CD4-positive, alpha-beta T cell treated with Interleukin-21 for 1 hour (primary cell): Measurements from ENCODE around the gene ZDHHC11.
A peak's percentile ranks its signal among the peaks of the same experiment; 100 is the strongest.
"Not testable (repeated sequence)": the region's sequence is repeated elsewhere in the genome, so short reads cannot be mapped to it uniquely, and the experiment has no call there.

Source experiments
- DNase-seq: peaks from one replicate; pipeline ENCODE4 v3.0.0-alpha.2; 2020

The ZDHHC11 gene

GRCh38 chr5:842402-843221 is 8.2 kb downstream of the ZDHHC11 start:
- DNase-seq = not testable (repeated sequence)

GRCh38 chr5:841531-842401 is 9.0 kb downstream of the ZDHHC11 start:
- DNase-seq = not testable (repeated sequence)

- DNase-seq = not testable (repeated sequence)
Observed at GRCh38 chr5:840974-841435, 9.8 kb downstream of the ZDHHC11 start.

- DNase-seq = not testable (repeated sequence)
Observed at GRCh38 chr5:840118-840973, 10.4 kb downstream of the ZDHHC11 start.

- DNase-seq = not testable (repeated sequence)
Observed at GRCh38 chr5:838431-838851, 12.3 kb downstream of the ZDHHC11 start.

GRCh38 chr5:837621-838121 is 13.1 kb downstream of the ZDHHC11 start:
- DNase-seq = not testable (repeated sequence)

- not testable (repeated sequence) for DNase-seq
Observed at GRCh38 chr5:835933-836612, 14.7 kb downstream of the ZDHHC11 start.

- not testable (repeated sequence) for DNase-seq
Observed at GRCh38 chr5:834013-834412, 16.8 kb downstream of the ZDHHC11 start.

GRCh38 chr5:828194-828593 is 22.6 kb downstream of the ZDHHC11 start:
- not testable (repeated sequence) for DNase-seq

GRCh38 chr5:825544-825943 is 25.2 kb downstream of the ZDHHC11 start:
- DNase-seq = peak; percentile 12

GRCh38 chr5:821504-821903 is 29.3 kb downstream of the ZDHHC11 start:
- no peak for DNase-seq

GRCh38 chr5:820245-820644 is 30.5 kb downstream of the ZDHHC11 start:
- no peak for DNase-seq

GRCh38 chr5:819078-819477 is 31.7 kb downstream of the ZDHHC11 start:
- no peak for DNase-seq

- no peak for DNase-seq
Observed at GRCh38 chr5:816176-816575, 34.6 kb downstream of the ZDHHC11 start.

GRCh38 chr5:815449-815848 is 35.3 kb downstream of the ZDHHC11 start:
- no peak for DNase-seq

GRCh38 chr5:813575-813974 is 37.2 kb downstream of the ZDHHC11 start:
- not testable (repeated sequence) for DNase-seq

GRCh38 chr5:811384-811783 is 39.4 kb downstream of the ZDHHC11 start:
- DNase-seq = not testable (repeated sequence)

GRCh38 chr5:807719-808514 is 42.9 kb downstream of the ZDHHC11 start:
- DNase-seq = not testable (repeated sequence)

- DNase-seq = no peak
Observed at GRCh38 chr5:801472-801871, 49.3 kb downstream of the ZDHHC11 start.

GRCh38 chr5:801055-801454 is 49.7 kb downstream of the ZDHHC11 start:
- not testable (repeated sequence) for DNase-seq
